HG02759 (cell line): ENCODE measurements around the gene KMO.

Experiments used
- ATAC-seq: cut with Tn5 transposase; IDR thresholded peaks from one replicate; pipeline ENCODE4 v1.9.1; 2021; ENCODE audit warnings: mild to moderate bottlenecking, moderate library complexity; ENCODE audit not compliant: unreplicated experiment

KMO gene

DNA sequence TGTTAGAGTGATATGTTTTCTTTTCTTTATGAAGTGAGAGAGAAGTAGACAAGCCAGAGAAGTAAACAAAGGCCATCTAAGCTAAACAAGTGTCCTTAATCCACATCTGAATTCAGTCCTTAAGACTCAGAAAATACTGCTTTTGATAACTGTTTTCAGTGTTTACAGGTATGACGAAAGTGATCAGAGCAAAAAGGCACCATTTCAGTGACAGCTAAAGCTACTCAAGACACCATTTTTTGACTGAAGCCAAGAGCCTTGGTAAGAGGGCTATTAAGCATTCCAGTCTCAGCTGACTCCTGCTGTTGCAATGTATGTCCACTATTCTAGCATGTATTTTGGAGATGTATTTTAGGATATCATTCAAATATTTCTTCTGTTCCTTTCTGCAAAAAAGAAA is 4.1 kb downstream of the KMO start:
- ATAC-seq, result no peak

GRCh38 chr1:241536969-241537368 is 4.8 kb downstream of the KMO start:
- ATAC-seq, result no peak

DNA sequence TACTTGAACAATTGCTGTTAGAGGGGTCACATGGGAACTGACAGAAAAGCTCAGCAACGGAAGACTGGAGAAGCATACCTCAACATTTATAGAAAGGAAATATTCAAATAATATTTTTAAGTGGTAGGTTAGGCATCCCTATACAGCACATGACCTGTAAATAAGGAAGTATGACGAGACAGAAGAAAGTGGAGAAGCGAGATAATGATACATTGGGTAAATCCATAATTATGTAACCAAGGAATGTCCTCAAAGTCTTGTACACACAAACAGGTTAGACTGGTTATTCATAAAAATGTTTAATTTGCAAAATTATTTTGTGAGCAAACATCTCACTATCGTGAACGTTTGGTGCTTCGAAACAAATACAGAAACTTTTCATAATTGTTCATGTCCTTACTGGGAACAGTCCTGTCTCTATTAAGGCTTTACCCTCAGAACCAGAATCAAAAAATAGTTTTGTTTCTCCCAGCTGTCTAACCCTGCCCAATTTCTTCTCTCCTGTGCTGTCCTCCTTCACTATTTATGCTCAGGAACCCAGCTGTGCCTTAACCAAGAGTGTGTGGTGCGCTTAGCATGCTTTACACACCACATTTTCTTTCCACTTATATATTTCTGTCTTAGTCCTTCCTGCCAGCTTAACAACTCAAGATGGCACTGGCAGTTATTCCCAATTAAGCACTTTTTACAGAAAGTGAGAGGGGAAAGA is 10.2 kb downstream of the KMO start:
- no peak for ATAC-seq

DNA sequence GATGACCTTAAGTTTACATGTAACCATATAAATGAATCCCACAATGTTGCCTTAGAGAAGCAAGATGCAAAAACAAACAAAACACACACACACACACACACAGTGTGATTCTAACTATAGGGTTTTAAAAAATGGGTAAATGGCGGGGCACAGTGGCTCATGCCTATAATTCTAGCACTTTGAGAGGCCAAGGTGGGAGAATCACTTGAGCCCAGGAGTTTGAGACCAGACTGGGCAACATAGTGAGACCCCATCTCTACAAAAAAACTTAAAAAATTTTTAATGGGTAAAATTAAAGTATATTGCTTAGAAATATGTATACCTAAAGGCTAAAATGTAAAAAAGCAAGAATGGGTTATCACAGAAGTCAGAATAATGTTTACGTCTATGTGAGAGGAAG is 15.8 kb downstream of the KMO start:
- no peak for ATAC-seq

DNA sequence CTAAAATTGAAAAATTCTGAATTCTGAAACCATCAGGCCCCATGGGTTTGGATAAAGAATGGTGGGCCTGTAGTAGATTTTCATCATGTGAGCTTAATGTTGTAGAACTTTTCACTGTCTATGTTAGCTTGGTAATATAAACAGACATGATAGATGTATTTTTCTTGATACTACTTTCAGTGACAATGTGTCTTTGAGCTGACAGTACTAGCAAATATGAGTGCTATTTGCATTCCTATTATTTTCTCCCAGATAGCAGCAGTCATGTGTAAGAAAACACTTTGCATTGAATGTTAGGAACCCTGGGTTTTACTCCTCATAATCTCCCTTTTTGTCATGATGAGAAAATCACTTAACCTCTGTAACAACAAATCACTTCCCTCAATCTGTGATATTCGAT is 18.1 kb downstream of the KMO start:
- no peak for ATAC-seq

- ATAC-seq, result peak; percentile 89
These were observed 19.8 kb downstream of the KMO start for GRCh38 chr1:241551759-241552638.

DNA sequence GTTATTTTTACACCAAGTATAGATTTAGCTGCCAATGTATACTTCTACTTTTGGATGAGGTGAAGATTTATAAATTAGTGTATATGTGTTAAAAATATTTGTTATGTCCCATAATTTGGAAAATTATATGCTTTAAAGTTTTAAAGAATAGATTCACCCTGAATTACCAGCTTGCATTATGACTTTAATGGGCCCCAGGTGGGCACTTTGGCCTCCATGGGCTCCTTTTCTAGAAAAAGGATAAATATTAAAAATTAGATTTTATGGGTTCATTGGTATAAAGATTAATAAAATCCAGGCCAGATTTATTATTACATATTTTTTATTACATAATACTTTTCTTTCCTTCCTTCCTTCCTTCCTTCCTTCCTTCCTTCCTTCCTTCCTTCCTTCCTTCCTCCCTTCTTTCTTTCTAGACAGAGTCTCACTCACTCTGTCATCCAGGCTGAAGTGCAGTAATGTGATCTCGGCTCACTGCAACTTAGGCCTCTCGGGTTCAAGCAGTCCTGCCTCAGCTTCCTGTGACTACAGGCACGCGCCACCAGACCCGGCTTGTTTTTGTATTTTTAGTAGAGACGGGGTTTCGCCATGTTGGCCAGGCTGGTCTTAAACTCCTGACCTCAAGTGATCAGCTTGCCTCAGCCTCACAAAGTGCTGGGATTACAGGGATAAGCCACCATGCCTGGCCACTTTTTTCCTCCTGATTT is 21.9 kb downstream of the KMO start:
- no peak for ATAC-seq

DNA sequence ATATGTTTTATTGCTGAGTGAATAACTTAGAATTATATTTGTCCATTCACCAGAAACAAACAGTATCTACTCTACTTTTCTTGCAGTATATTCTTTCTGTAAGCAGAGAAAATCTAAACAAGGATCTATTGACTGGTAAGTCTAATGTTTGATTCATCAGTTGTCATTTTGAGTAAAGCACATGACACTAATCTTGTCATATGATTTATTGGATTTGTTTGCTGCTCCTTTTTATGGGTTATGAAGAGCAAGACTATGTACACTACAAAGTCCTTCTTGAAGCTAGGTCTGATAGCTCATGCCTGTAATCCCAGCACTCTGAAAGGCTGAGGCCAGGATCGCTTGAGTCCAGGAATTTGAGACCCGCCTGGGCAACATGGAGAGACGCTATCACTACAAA is 23.3 kb downstream of the KMO start:
- ATAC-seq, result no peak

DNA sequence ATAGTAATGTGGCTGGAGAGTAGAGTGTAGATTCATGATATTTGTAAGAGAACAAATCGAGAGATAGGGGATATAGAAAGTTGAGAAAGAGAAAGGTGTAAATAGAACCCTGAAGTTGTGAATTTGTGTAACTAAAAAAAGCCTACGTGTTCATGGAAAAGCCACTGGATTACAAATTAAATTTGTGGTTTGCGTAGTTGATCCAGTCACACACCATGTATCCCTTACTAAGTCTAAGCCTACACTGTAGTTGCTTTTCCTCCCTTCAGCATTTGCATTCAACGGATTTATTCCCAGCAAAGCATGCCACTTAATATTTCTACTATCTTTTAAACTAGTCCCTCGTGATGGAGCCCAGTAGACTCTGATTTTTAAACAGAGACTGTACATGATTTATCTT is 24.9 kb downstream of the KMO start:
- ATAC-seq, result no peak

- ATAC-seq, result no peak
These were observed 25.5 kb downstream of the KMO start for GRCh38 chr1:241557551-241558193.

DNA sequence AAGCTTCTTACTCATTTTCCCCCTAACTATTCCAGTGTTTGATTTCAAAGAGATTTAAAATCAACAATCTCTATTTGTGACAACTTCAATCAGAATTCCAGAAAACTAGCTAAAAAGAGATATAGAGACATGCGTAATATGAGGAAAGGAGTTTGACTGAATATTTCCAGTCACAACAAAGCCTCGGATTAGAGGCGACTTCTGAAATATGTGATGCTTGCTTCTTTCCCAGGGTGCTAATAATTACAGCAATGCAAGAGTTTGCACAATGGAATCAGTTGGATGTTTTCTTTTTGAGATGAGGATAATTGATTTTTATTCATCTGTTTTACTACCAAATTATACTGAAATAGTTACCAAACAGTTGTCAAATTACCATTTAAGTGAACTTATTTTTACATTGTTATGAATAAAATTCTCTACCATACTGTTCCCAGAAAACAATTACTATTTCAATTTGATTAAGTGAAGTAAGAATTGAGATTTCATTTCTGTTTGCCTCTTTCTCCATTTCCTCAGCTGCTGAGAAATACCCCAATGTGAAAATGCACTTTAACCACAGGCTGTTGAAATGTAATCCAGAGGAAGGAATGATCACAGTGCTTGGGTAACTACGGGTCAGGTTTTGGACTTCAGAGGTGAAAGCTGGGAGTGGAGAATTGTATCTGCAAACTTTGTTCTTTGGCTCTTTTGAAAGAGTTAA is 28.1 kb downstream of the KMO start:
- ATAC-seq, result no peak

DNA sequence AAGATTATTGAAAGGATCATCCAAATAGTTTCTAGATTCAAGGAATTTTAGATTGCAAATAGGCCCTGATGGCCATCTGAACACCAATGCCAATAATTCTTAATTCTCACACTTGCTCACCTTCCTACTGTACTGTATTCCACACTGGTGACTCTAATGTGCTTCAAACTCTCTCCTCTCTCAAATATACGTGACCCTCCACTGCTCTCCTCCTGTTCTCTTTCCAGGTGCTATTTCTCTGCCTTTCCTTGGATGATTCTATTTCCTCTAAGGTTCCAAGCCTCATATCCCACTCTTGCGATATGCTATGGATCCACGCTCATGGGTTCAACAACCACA is 28.6 kb downstream of the KMO start:
- ATAC-seq, result no peak

GRCh38 chr1:241569848-241570247 is 37.7 kb downstream of the KMO start:
- ATAC-seq, result no peak

GRCh38 chr1:241574154-241574553 is 42.0 kb downstream of the KMO start:
- ATAC-seq, result no peak

- no peak for ATAC-seq
These were observed 47.3 kb downstream of the KMO start for GRCh38 chr1:241579434-241579833.

DNA sequence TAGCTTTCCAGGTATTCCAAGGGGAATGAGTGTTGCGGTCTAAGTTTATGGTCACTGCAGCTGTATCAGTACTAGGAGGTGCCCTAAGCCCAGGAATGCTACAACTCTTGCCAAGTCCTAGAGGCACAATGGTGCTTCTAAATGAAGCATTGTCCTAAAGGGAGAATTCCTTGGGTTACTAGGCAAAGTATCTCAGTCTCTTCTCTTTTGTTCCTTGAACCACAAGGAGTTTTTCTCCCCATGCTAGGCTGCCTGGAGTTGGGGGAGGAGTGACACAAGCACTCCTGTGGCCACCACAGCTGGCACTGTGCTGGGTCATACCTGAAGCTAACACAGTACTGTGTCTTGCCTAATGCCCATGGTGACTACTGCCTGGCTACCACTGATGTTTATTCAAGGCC is 50.7 kb downstream of the KMO start:
- no peak for ATAC-seq

- no peak for ATAC-seq
These were observed 54.8 kb downstream of the KMO start for GRCh38 chr1:241586905-241587512.

DNA sequence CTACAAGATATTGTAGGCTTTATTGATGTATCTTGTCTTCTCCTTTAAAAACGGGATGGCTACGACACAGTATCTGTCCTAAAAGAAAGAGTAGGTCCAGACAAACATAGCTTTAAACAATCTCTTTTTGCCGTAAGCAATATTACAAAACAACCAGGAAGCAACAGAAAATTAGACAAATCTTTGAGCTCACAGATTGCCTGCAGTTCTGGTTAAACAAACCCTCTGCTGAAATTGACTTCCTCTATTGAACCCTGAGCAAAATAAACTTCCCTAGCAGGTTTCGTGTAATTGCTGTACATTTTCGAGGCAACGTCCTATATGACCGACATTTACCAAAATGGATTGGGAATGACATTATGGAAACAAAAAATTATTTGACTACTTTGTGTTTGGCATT is 57.3 kb downstream of the KMO start:
- ATAC-seq, result no peak

GRCh38 chr1:241590719-241591118 is 58.5 kb downstream of the KMO start:
- no peak for ATAC-seq

- ATAC-seq, result no peak
These were observed 59.1 kb downstream of the KMO start for GRCh38 chr1:241591317-241591716.
